Gastroesophageal sphincter (tissue), 4 donors: ENCODE results near the gene DNAI2. TPM values are rescaled to one million over a fixed set of nuclear protein-coding genes. Genes with fewer than 3 reads are reported as not detected.
A peak's percentile ranks its signal among the peaks of the same experiment; 100 is the strongest.

Source experiments
- ATAC-seq: fragments of 150-250 bp; one replicate; pipeline ENCODE4 v1.9.1; 2016; ENCODE audit warnings: mild to moderate bottlenecking, moderate library complexity
- H3K27ac ChIP-seq, 4 donors: fragments of 200-600 bp; sonication (generic) in 3 of 4; 1 replicate in 3 of 4; 2 replicates in 1 of 4; pipeline ENCODE4 v1.5.1; 2016 to 2019
- H3K27me3 ChIP-seq: fragments of 200-600 bp; sonication (generic); one replicate; pipeline ENCODE4 v1.5.1; 2019
- H3K36me3 ChIP-seq, 2 donors: fragments of 200-600 bp; sonication (generic); one replicate each; pipeline ENCODE4 v1.5.1; 2019; ENCODE audit warnings: control low read depth in 1 of 2
- H3K4me1 ChIP-seq, 3 donors: fragments of 200-600 bp; sonication (generic); 1 replicate in 2 of 3; 2 replicates in 1 of 3; pipeline ENCODE4 v1.5.1; 2016 to 2019; ENCODE audit warnings: control low read depth in 2 of 3
- H3K4me3 ChIP-seq, 2 donors: fragments of 200-600 bp; sonication (generic); one replicate each; pipeline ENCODE4 v1.5.1; 2019; ENCODE audit warnings: mild to moderate bottlenecking in 1 of 2, moderate library complexity in 1 of 2
- H3K9me3 ChIP-seq, 3 donors: fragments of 200-600 bp; sonication (generic); one replicate each; pipeline ENCODE4 v1.5.1; 2017 to 2019; ENCODE audit warnings: control low read depth in 2 of 3
- EP300 ChIP-seq: sonication (generic); formaldehyde crosslinking; IDR thresholded peaks from one replicate; pipeline ENCODE4 v1.6.1; 2017; ENCODE audit warnings: antibody characterized with exemption, mild to moderate bottlenecking
- POLR2A ChIP-seq, 2 donors: fragments of 450-650 bp; IDR thresholded peaks; one replicate each; pipeline ENCODE4 v1.6.1; 2017; ENCODE audit warnings: antibody characterized with exemption in 2 of 2, mild to moderate bottlenecking in 2 of 2, moderate library complexity in 1 of 2
- POLR2AphosphoS5 ChIP-seq: sonication (generic); formaldehyde crosslinking; IDR thresholded peaks from one replicate; pipeline ENCODE4 v1.6.1; 2017; ENCODE audit warnings: antibody characterized with exemption
- WGBS, 2 donors: methylation state at CpG; one replicate each; pipeline ENCODE4 v1.1.5; 2018; ENCODE audit warnings: low coverage in 1 of 2; 5-methylcytosine and 5-hydroxymethylcytosine counted together
- total RNA-seq, 4 donors: library from RNA; depleted of rRNA; stranded (reverse); fragments of >200 nt; gene quantifications; one replicate each; pipeline ENCODE4 v1.1.0, GENCODE V29; 2016
- TF ChIP-seq, protein P1 (sequence below), 4 experiments: fragments of 200-600 bp in 2 of 4; fragments of 450-650 bp in 2 of 4; sonication (generic) in 1 of 4; IDR thresholded peaks; one replicate each; pipeline ENCODE4 v1.5.1; 2017 to 2019; ENCODE audit warnings: antibody characterized with exemption in 4 of 4, mild to moderate bottlenecking in 2 of 4, moderate library complexity in 2 of 4

Gene DNAI2
- total RNA-seq, 4 donors from 2014 or later: not detected

DNA sequence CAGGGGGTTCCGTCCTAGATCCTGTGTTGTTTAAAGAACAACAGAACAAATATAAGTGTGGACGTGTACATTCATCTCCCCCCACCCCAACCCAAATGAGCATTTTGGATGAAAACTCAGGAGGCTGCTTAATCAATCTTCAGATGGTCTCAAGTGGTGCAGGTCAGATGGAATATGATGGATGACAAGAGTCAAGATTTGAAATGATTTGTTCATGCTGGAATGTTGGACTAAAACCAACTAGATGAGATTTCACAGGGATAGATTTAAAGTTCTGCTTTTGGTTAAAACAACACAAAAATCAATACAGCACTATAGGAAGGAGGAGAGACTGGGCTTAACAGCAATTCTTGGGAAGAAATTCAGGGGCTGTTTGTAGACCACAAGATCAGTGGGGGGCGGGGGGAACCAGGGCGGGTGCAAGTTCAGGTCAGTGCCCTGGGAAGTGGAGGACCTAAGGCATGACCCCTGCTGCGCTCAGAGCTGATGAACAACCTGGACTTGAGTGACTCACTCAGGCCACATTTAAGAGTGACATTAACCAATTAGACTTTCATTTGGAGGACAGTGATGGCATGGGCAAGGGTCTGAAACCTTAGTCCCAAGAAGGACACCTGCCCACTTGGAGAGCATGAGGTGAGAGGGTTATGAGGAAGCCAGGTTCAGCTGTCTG is 45.6 kb upstream of the DNAI2 start:
- Histone ChIP-seq H3K36me3 (peaks cover 0 to 41% of the 10 kb centered on the region in 2 donors), H3K27ac (no peak overlapping the region), H3K27me3 (no peaks in the 10 kb centered on the region), H3K4me1 (no peaks in the 10 kb centered on the region), H3K4me3 (no peak overlapping the region), H3K9me3 (no peaks in the 10 kb centered on the region)
- WGBS, 2 donors: 40 to 96% methylated on average over 1 to 4 of the region's 5 CpGs
- no peak for ATAC-seq
- TF ChIP-seq POLR2A (IDR thresholded peaks at IDR 0.05): no peak
- TF ChIP-seq EP300: no peak
- TF ChIP-seq, protein P1, sequence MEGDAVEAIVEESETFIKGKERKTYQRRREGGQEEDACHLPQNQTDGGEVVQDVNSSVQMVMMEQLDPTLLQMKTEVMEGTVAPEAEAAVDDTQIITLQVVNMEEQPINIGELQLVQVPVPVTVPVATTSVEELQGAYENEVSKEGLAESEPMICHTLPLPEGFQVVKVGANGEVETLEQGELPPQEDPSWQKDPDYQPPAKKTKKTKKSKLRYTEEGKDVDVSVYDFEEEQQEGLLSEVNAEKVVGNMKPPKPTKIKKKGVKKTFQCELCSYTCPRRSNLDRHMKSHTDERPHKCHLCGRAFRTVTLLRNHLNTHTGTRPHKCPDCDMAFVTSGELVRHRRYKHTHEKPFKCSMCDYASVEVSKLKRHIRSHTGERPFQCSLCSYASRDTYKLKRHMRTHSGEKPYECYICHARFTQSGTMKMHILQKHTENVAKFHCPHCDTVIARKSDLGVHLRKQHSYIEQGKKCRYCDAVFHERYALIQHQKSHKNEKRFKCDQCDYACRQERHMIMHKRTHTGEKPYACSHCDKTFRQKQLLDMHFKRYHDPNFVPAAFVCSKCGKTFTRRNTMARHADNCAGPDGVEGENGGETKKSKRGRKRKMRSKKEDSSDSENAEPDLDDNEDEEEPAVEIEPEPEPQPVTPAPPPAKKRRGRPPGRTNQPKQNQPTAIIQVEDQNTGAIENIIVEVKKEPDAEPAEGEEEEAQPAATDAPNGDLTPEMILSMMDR (IDR thresholded peaks at IDR 0.05): no peak
- no peak for TF ChIP-seq POLR2AphosphoS5

DNA sequence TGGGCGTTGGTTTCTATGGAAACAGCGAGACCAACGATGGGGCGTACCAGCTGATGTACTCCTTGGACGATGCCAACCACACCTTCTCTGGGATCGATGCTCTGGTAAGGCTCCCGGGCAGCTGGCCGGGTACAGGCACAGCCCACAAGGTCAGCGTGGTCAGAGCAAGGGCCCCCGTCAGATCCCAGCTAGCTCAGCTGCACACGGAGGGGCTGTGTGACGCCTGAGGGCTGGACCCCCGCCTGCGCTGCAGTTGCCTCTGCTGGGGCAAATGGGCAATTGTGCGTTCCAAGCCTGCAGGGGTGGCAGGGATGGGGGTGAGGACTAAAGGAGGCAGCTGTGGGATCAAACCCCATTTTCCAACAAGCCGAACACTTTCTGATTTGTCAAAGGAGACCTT is 43.1 kb upstream of the DNAI2 start:
- no peak for TF ChIP-seq EP300
- TF ChIP-seq, protein P1 (IDR thresholded peaks at IDR 0.05): no peak
- no peak for TF ChIP-seq POLR2A (IDR thresholded peaks at IDR 0.05)
- no peak for TF ChIP-seq POLR2AphosphoS5
- H3K27me3 ChIP-seq: no peaks in the 10 kb centered on the region
- no peak overlapping the region for H3K4me3 ChIP-seq
- no peak overlapping the region for H3K27ac ChIP-seq
- H3K9me3 ChIP-seq: no peaks in the 10 kb centered on the region
- WGBS, 2 donors: 87% methylated on average over 8 of the region's 16 CpGs; no CpG with 5 or more reads in 1 of the 2 donors
- ATAC-seq: no peak
- peaks cover 0 to 25% of the 10 kb centered on the region in 2 donors for H3K36me3 ChIP-seq
- H3K4me1 ChIP-seq: peaks cover 0 to 7% (median 0%) of the 10 kb centered on the region in 3 donors

DNA sequence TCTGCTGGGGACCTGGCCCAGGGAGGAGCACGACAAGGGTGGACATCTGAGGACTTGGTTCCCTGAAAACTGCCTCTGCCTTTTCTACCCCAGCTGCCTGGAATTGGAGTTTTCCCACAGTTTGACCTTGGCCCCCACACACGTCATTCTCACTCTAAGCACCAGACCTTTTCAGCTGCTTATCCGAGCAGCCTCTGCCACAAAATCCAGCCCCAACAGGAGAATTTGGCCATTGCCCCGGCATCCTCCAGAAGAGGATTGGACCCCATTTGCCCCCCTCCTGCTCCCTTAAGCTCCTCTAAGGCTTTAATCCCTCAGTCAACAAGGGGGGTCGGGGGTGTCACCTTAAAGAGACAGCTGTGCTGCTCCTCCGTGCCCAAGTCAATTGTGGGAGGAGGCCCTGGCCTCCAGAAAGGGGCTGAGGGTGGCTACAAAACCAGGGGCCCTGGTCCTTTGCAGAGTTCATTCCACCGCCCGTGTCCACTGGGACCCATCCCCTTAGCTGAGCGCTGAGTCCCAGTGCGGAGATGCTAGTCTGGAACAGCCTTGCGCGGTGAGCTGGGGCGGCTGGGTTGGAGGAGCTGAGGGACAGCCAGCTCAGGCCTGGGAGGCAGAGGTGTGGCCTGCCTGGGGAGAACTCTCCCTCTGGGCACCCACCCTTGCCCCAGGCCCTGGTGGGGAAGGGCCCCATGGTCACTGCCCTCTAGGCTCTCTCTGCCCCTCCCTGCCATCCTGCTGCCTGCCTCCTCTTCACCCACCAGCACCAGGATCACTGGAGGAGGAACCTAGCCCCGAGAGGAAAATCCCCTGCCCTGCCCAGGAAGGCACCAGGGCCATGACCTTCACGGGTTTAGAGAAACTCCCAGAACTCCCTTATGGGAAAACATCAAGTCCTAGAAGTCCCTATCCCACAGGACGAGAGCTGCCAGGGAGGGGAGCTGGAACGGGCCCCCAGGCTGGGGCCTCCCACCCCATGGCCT is 41.8 kb upstream of the DNAI2 start:
- Histone ChIP-seq H3K4me3 (no peak overlapping the region), H3K27ac (no peak overlapping the region), H3K4me1 (peaks cover 0 to 12% (median 0%) of the 10 kb centered on the region in 3 donors), H3K9me3 (no peaks in the 10 kb centered on the region), H3K27me3 (no peaks in the 10 kb centered on the region), H3K36me3 (peaks cover 0 to 28% of the 10 kb centered on the region in 2 donors)
- ATAC-seq: no peak
- WGBS, 2 donors: 79 to 94% methylated on average over 3 of the region's 17 CpGs
- TF ChIP-seq, protein P1 (IDR thresholded peaks at IDR 0.05): no peak
- TF ChIP-seq POLR2A (IDR thresholded peaks at IDR 0.05) (no peak), EP300 (no peak), POLR2AphosphoS5 (no peak)

DNA sequence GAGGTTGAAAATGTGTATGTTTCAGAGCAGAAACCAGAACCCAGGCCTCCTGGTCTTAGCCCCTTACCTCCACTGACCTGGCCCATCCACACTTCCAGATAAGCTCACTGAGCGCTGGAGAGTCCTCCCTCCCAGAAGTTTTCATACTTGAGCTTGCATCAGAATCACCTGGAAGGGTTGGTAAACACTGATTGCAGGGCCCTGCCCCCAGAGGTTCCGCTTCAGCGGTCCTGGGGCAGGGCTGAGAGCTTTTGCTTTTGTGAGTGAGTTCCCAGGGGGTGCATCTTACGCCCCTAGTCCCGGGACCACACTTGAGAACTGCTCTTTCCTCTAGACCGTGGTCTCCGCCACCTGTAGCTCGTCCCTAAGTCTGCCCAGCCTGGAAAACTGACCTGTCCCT is 40.1 kb upstream of the DNAI2 start:
- Histone ChIP-seq H3K4me1 (peaks cover 0 to 12% (median 0%) of the 10 kb centered on the region in 3 donors), H3K9me3 (no peaks in the 10 kb centered on the region), H3K27ac (peak overlapping the region in 2 of 4 donors; percentile 15 to 60), H3K36me3 (peaks cover 0 to 44% of the 10 kb centered on the region in 2 donors), H3K27me3 (no peaks in the 10 kb centered on the region), H3K4me3 (no peak overlapping the region)
- WGBS, 2 donors: 60 to 70% methylated on average over 2 of the region's 8 CpGs
- no peak for TF ChIP-seq POLR2AphosphoS5
- no peak for TF ChIP-seq POLR2A (IDR thresholded peaks at IDR 0.05)
- TF ChIP-seq, protein P1 (IDR thresholded peaks at IDR 0.05): no peak
- TF ChIP-seq EP300: no peak
- ATAC-seq: no peak
